HEK293 (cell line): ENCODE results near the gene MYEF2.
A peak's percentile ranks its signal among the peaks of the same experiment; 100 is the strongest.

Experiments used
- CTCF ChIA-PET: fragments of 350-600 bp; formaldehyde crosslinking; extraction: SDS; loops from one replicate; lab custom pipeline; 2021; ENCODE audit warnings: antibody characterized with exemption; lab: Yijun Ruan, JAX
- POLR2A ChIA-PET: fragments of 300-600 bp; formaldehyde crosslinking; extraction: SDS; loops from one replicate; lab custom pipeline; 2020; ENCODE audit warnings: antibody characterized with exemption, inconsistent platforms; lab: Yijun Ruan, JAX
- H3K27ac ChIP-seq: fragments of 200-500 bp; sonication (Bioruptor generic); 2 replicates; pipeline ENCODE4 v1.5.1; 2014; ENCODE audit warnings: low read depth, low read length, control low read depth, inconsistent platforms; ENCODE audit errors: extremely low read depth
- H3K36me3 ChIP-seq, 2 experiments: fragments of 200-500 bp in 1 of 2; sonication (Bioruptor generic) in 1 of 2; 1 replicate in 1 of 2; 2 replicates in 1 of 2; pipeline ENCODE4 v1.5.1; 2014 to 2017; ENCODE audit warnings: inconsistent platforms in 2 of 2, low read length in 2 of 2; ENCODE audit not compliant: control insufficient read depth in 2 of 2, insufficient read depth in 1 of 2
- H3K4me1 ChIP-seq: fragments of 200-500 bp; sonication (Bioruptor generic); 2 replicates; pipeline ENCODE4 v1.5.1; 2014; ENCODE audit warnings: mild to moderate bottlenecking, low read length, inconsistent platforms; ENCODE audit not compliant: control insufficient read depth, insufficient read depth
- H3K4me3 ChIP-seq: 2 replicates; pipeline ENCODE4 v1.5.1; 2011; ENCODE audit warnings: low read depth, mild to moderate bottlenecking, control low read depth, low read length, moderate library complexity
- H3K9me3 ChIP-seq: fragments of 200-500 bp; sonication (Bioruptor generic); 2 replicates; pipeline ENCODE4 v1.5.1; 2014; ENCODE audit warnings: low read depth, low read length, inconsistent platforms; ENCODE audit not compliant: control insufficient read depth, insufficient read depth
- GLI4 ChIP-seq: fragments of 450-650 bp; formaldehyde crosslinking; IDR thresholded peaks from 2 replicates; pipeline ENCODE4 v1.5.1; 2016; ENCODE audit warnings: missing biosample characterization, missing genetic modification characterization
- SALL2 ChIP-seq: fragments of 450-650 bp; formaldehyde crosslinking; IDR thresholded peaks from 2 replicates; pipeline ENCODE4 v1.5.0; 2017; ENCODE audit warnings: missing biosample characterization, mild to moderate bottlenecking, missing genetic modification characterization, borderline replicate concordance
- SCRT1 ChIP-seq: fragments of 450-650 bp; formaldehyde crosslinking; IDR thresholded peaks from 2 replicates; pipeline ENCODE4 v1.5.1; 2016; ENCODE audit warnings: missing biosample characterization, missing genetic modification characterization, borderline replicate concordance
- SCRT2 ChIP-seq: fragments of 450-650 bp; formaldehyde crosslinking; IDR thresholded peaks from 2 replicates; pipeline ENCODE4 v1.5.1; 2016; ENCODE audit warnings: missing biosample characterization, missing genetic modification characterization
- TCF7L2 ChIP-seq: IDR thresholded peaks from 2 replicates; pipeline ENCODE4 v1.6.1; 2011; ENCODE audit warnings: low read depth, mild to moderate bottlenecking, inconsistent platforms, low read length, moderate library complexity, borderline replicate concordance
- ZNF148 ChIP-seq: fragments of 450-650 bp; formaldehyde crosslinking; IDR thresholded peaks from 2 replicates; pipeline ENCODE4 v1.5.0; 2017; ENCODE audit warnings: missing biosample characterization, missing genetic modification characterization, borderline replicate concordance
- ZNF175 ChIP-seq: fragments of 450-650 bp; formaldehyde crosslinking; IDR thresholded peaks from 2 replicates; pipeline ENCODE4 v1.5.1; 2016; ENCODE audit warnings: missing biosample characterization, missing genetic modification characterization
- ZNF23 ChIP-seq: fragments of 450-650 bp; formaldehyde crosslinking; IDR thresholded peaks from 2 replicates; pipeline ENCODE4 v1.5.1; 2016; ENCODE audit warnings: missing biosample characterization, missing genetic modification characterization, borderline replicate concordance
- ZNF302 ChIP-seq: fragments of 450-650 bp; formaldehyde crosslinking; IDR thresholded peaks from 2 replicates; pipeline ENCODE4 v1.5.1; 2016; ENCODE audit warnings: missing biosample characterization, missing genetic modification characterization, low read depth
- ZNF366 ChIP-seq: fragments of 450-650 bp; formaldehyde crosslinking; conservative IDR thresholded peaks from 2 replicates; pipeline ENCODE4 v1.5.1; 2016; ENCODE audit warnings: missing biosample characterization, missing genetic modification characterization
- ZNF548 ChIP-seq: fragments of 450-650 bp; formaldehyde crosslinking; IDR thresholded peaks from 2 replicates; pipeline ENCODE4 v1.5.1; 2016; ENCODE audit warnings: missing biosample characterization, missing genetic modification characterization
- ZNF610 ChIP-seq: fragments of 450-650 bp; formaldehyde crosslinking; IDR thresholded peaks from 2 replicates; pipeline ENCODE4 v1.5.1; 2016; ENCODE audit warnings: missing biosample characterization, missing genetic modification characterization, borderline replicate concordance
- ZNF701 ChIP-seq: fragments of 450-650 bp; formaldehyde crosslinking; IDR thresholded peaks from 2 replicates; pipeline ENCODE4 v1.5.1; 2016; ENCODE audit warnings: missing biosample characterization, missing genetic modification characterization
- TF ChIP-seq, protein P1 (sequence below): fragments of 450-650 bp; IDR thresholded peaks from 2 replicates; pipeline ENCODE4 v1.5.1; 2018; ENCODE audit warnings: missing biosample characterization, mild to moderate bottlenecking, missing genetic modification characterization
- TF ChIP-seq, protein P2 (sequence below): fragments of 450-650 bp; formaldehyde crosslinking; IDR thresholded peaks from 2 replicates; pipeline ENCODE4 v1.5.1; 2016; ENCODE audit warnings: missing biosample characterization, missing genetic modification characterization, borderline replicate concordance
- TF ChIP-seq, protein P3 (sequence below): fragments of 450-650 bp; formaldehyde crosslinking; IDR thresholded peaks from 2 replicates; pipeline ENCODE4 v1.5.1; 2016; ENCODE audit warnings: missing biosample characterization, missing genetic modification characterization

Gene MYEF2

DNA sequence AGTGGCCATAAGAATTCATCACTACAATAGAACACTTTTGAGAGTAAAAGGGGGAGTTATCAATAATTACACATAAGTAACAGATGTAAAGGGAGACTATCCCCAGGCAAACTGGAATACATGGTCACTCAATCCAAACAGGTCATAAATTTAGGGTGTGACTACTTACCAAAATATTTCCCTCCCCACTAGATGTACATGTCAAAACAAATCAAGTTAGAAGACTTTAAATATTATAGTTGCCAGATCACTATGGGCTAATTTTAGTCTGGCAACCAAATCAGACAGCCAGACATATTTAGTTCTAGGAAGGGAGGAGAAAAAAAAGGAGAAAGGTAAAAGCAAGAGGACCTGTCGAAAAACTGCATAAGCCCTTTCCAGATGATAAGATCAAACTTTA, 34.2 kb downstream of the MYEF2 start:
- TF ChIP-seq, protein P1, sequence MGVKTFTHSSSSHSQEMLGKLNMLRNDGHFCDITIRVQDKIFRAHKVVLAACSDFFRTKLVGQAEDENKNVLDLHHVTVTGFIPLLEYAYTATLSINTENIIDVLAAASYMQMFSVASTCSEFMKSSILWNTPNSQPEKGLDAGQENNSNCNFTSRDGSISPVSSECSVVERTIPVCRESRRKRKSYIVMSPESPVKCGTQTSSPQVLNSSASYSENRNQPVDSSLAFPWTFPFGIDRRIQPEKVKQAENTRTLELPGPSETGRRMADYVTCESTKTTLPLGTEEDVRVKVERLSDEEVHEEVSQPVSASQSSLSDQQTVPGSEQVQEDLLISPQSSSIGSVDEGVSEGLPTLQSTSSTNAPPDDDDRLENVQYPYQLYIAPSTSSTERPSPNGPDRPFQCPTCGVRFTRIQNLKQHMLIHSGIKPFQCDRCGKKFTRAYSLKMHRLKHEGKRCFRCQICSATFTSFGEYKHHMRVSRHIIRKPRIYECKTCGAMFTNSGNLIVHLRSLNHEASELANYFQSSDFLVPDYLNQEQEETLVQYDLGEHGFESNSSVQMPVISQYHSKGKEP (tag by site-specific recombination): no peak
- TF ChIP-seq, all 188 proteins: peak for 0
- no peaks in the 10 kb centered on the region for H3K9me3 ChIP-seq
- peaks cover 2 to 16% of the 10 kb centered on the region in 2 experiments; a peak in 2 of 3 replicates for H3K36me3 ChIP-seq
- ChIA-PET POLR2A (no interaction called here), CTCF (no interaction called here)
- no peak overlapping the region for H3K27ac ChIP-seq
- H3K4me1 ChIP-seq: peaks cover 6% of the 10 kb centered on the region; the same call in 1 of the 2 replicates
- no peak overlapping the region for H3K4me3 ChIP-seq

DNA sequence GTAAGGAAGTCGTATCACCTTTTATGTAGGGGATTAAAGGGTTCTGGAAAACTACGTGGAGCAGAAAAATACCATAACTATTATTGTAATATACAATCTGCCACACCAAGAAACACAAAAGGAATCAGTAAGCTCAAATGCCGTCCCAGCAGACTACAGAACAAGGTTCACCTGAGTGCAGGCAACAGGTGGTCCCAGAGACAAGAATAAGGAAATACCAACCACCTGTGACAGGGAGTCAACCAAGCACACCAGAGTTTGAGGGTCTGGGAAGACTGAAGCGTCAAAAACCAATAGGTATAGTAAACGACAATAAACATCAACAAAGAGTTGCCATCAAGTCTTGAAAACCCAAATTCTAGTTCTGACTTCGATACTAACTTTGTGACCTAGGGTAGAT, 45.2 kb downstream of the MYEF2 start:
- Histone ChIP-seq H3K36me3 (no peaks in the 10 kb centered on the region), H3K27ac (no peak overlapping the region), H3K4me1 (no peaks in the 10 kb centered on the region), H3K4me3 (no peak overlapping the region), H3K9me3 (no peaks in the 10 kb centered on the region)
- ChIA-PET CTCF (no interaction called here), POLR2A (no interaction called here)
- TF ChIP-seq ZNF610 (tag by site-specific recombination) (no peak), ZNF701 (tag by site-specific recombination) (no peak), TCF7L2 (no peak), ZNF548 (no peak), ZNF175 (tag by site-specific recombination) (no peak), SCRT2 (tag by site-specific recombination) (peak; percentile 83), ZNF366 (tag by site-specific recombination) (no peak), GLI4 (no peak), SALL2 (tag by site-specific recombination) (no peak), SCRT1 (peak; percentile 66), ZNF23 (tag by site-specific recombination) (no peak)
- TF ChIP-seq, protein P2, sequence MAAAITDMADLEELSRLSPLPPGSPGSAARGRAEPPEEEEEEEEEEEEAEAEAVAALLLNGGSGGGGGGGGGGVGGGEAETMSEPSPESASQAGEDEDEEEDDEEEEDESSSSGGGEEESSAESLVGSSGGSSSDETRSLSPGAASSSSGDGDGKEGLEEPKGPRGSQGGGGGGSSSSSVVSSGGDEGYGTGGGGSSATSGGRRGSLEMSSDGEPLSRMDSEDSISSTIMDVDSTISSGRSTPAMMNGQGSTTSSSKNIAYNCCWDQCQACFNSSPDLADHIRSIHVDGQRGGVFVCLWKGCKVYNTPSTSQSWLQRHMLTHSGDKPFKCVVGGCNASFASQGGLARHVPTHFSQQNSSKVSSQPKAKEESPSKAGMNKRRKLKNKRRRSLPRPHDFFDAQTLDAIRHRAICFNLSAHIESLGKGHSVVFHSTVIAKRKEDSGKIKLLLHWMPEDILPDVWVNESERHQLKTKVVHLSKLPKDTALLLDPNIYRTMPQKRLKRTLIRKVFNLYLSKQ (tag by site-specific recombination): no peak

DNA sequence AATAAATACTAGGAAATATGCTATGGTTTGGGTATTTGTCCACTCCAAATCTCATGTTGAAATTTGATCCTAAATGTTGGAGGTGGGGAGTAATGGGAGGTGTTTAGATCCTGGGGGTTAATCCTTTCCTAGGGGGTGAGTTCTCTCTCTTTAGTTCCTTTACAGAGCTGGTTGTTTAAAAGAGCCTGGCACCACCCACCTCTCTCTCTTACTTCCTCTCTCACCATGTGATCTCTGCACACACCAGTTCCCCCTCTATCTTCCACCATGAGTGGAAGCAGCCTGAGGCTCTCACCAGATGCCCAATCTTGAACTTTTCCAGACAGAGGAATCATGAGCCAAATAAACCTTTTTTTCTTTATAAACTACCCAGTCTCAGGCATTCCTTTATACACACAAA, 46.8 kb downstream of the MYEF2 start:
- Histone ChIP-seq H3K27ac (no peak overlapping the region), H3K9me3 (no peaks in the 10 kb centered on the region), H3K4me1 (no peaks in the 10 kb centered on the region), H3K36me3 (no peaks in the 10 kb centered on the region), H3K4me3 (no peak overlapping the region)
- POLR2A ChIA-PET: no interaction called here
- no peak for TF ChIP-seq ZNF302 (tag by site-specific recombination)
- no peak for TF ChIP-seq ZNF148 (tag by site-specific recombination)
- TF ChIP-seq, protein P3, sequence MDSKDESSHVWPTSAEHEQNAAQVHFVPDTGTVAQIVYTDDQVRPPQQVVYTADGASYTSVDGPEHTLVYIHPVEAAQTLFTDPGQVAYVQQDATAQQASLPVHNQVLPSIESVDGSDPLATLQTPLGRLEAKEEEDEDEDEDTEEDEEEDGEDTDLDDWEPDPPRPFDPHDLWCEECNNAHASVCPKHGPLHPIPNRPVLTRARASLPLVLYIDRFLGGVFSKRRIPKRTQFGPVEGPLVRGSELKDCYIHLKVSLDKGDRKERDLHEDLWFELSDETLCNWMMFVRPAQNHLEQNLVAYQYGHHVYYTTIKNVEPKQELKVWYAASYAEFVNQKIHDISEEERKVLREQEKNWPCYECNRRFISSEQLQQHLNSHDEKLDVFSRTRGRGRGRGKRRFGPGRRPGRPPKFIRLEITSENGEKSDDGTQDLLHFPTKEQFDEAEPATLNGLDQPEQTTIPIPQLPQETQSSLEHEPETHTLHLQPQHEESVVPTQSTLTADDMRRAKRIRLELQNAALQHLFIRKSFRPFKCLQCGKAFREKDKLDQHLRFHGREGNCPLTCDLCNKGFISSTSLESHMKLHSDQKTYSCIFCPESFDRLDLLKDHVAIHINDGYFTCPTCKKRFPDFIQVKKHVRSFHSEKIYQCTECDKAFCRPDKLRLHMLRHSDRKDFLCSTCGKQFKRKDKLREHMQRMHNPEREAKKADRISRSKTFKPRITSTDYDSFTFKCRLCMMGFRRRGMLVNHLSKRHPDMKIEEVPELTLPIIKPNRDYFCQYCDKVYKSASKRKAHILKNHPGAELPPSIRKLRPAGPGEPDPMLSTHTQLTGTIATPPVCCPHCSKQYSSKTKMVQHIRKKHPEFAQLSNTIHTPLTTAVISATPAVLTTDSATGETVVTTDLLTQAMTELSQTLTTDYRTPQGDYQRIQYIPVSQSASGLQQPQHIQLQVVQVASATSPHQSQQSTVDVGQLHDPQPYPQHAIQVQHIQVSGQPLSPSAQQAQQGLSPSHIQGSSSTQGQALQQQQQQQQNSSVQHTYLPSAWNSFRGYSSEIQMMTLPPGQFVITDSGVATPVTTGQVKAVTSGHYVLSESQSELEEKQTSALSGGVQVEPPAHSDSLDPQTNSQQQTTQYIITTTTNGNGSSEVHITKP (tag by site-specific recombination): peak; percentile 22; the same call in 1 of the 2 replicates
- CTCF ChIA-PET: no interaction called here
